HG02943 (cell line): ENCODE results near the gene NOC2L.

Source experiments
- ATAC-seq: cut with Tn5 transposase; IDR thresholded peaks from one replicate; pipeline ENCODE4 v1.9.1; 2021; ENCODE audit warnings: mild to moderate bottlenecking, low read depth, moderate library complexity; ENCODE audit not compliant: unreplicated experiment

The NOC2L gene

GRCh38 chr1:944341-945325 is 14.4 kb downstream of the NOC2L start:
- ATAC-seq = no peak

DNA sequence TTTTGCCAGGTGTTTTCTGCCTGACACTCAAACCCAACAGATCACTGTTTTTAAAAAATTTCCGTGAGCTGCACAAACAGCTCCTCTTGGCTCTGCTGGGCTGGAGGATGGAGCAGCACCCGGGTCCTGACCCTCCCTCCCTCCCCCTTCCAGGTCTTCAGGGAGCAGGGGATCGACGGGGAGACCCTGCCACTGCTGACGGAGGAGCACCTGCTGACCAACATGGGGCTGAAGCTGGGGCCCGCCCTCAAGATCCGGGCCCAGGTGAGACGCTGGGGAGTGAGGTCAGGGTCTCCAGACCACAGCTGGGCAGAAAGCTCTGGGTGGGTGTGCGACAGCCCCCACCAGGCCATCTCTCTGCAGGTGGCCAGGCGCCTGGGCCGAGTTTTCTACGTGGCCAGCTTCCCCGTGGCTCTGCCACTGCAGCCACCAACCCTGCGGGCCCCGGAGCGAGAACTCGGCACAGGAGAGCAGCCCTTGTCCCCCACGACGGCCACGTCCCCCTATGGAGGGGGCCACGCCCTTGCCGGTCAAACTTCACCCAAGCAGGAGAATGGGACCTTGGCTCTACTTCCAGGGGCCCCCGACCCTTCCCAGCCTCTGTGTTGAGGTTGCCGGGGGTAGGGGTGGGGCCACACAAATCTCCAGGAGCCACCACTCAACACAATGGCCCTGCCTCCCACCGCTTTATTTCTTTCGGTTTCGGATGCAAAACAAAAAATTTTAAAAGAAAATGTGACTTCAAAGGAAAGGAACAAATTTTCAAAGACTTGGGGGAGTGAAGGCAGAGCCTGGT is 15.3 kb downstream of the NOC2L start:
- ATAC-seq = no peak

DNA sequence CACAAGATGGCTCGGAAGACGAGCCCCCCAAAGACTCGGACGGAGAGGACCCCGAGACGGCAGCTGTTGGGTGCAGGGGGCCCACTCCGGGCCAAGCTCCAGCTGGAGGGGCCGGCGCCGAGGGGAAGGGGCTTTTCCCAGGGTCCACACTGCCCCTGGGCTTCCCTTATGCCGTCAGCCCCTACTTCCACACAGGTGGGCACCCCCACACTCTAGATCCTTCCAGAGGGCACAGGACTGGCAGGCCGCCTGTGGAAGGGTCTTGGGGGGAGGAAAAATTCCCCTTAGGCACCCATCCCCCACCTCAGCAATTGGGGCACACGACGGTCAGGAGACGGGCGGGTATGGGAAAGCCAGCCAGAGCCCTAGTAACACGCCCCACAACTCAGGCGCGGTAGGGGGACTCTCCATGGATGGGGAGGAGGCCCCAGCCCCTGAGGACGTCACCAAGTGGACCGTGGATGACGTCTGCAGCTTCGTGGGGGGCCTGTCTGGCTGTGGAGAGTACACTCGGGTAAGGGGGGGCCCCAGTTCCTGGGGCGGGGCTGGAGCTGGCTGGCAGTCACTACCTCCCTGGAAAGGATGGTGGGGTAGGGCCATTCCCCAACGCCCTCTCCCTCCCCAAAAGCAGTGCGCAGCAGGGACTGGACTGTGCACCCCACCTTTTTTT is 16.1 kb downstream of the NOC2L start:
- ATAC-seq = no peak

GRCh38 chr1:942411-942821 is 16.6 kb downstream of the NOC2L start:
- no peak for ATAC-seq

DNA sequence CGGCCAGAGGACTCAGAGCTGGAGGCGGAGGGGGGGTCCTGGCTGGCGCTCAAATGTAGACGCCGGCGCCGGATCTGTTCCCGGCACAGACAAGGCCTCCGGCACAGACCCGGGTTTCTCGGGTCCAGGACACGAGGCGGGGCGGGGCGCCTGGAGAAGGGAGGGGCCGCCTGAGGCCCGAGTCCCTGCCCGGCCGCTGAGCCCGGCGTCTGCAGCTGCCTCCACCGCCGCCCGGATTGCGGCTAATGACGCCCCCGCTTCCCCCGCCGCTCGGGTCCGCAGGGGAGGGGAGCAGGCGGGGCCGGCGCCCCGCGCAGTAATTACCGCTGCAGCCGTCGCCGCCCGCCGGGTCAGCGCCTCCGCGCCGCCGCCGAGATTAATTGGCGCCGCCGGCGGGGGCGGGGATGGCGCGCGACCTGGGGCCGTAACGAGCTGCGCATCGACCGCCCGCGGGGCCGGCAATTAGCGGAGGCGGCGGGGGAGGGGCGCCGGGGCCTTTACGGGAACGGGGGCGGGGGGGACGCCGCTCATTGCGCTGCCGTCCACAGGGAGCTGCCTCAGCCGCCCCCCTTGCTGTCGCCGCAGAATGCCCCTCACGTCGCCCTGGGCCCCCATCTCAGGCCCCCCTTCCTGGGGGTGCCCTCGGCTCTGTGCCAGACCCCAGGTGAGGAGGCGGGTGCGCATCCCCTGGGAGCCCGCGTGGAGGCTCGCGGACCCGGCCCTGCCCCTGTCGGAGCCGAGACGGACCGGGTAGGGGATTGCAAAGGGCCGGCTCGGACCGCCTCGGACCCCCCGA is 17.3 kb downstream of the NOC2L start:
- no peak for ATAC-seq

DNA sequence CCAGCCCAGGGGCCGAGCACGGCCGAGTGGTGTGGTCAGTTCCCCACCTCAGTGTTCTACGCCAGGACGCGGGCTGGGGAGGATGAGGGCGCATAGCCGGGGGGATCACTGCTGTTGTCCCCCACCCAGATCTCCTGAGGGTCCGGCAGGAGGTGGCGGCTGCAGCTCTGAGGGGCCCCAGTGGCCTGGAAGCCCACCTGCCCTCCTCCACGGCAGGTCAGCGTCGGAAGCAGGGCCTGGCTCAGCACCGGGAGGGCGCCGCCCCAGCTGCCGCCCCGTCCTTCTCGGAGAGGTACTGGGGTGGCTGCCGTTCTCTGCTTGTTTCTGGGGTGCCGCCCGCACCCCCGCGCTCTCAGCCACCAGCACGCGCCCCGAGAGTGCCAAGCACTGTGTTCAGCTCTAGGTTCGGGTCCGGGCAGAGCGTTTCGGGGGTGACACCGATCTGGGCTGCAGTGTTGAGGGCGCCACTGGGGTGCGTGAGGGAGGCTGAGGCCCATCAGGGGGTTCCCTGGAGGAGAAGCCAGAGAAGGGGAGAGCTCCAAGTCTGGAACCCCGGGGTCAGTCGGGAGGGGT is 18.0 kb downstream of the NOC2L start:
- ATAC-seq = no peak

DNA sequence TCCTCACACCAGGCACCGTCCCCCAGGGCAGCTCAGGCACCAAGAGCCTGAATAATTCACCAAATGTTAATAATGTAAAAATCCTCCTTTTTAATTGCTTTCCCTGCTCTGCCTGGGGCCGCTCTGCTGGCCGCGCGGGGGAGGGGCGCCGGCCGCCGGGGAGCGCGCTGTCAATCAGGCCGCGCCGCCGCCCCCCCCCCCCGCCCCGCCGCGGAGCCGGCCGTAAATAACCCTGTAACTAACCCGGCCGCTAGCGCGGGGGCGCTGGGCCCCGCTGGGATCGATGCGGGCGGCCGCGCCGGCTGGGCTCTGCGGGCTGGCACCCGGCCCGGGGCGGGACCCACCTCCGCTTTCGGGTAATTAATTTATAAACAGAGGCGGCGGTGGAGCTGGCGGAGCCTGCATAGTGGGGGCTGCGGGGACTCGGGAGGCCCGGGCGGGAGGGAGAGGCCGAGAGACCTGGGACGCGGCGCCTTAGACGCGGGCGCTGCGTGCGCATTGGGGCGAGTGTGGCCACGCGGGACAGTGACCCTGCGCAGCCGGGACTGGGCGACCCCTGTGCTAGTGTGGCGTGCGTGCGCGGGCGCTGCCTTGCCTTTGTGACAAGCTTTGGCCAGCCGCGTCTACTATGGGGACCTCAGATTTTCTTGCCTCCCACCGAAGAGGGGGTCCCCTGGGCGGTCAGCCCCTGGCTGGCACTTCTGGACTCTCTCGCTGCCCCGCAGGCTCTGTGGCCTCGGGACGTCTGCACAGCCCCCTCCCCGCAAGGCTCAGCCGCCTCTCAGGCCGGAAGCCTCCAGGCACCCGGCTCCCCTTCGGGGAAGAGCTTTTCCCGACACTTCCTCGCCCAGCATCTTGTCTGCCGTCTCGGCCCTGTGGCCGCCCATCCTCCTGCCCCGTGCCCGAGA is 18.7 kb downstream of the NOC2L start:
- ATAC-seq = no peak

- no peak for ATAC-seq
Observed at GRCh38 chr1:939511-940106, 19.4 kb downstream of the NOC2L start.

- no peak for ATAC-seq
Observed at GRCh38 chr1:938711-939489, 20.2 kb downstream of the NOC2L start.

DNA sequence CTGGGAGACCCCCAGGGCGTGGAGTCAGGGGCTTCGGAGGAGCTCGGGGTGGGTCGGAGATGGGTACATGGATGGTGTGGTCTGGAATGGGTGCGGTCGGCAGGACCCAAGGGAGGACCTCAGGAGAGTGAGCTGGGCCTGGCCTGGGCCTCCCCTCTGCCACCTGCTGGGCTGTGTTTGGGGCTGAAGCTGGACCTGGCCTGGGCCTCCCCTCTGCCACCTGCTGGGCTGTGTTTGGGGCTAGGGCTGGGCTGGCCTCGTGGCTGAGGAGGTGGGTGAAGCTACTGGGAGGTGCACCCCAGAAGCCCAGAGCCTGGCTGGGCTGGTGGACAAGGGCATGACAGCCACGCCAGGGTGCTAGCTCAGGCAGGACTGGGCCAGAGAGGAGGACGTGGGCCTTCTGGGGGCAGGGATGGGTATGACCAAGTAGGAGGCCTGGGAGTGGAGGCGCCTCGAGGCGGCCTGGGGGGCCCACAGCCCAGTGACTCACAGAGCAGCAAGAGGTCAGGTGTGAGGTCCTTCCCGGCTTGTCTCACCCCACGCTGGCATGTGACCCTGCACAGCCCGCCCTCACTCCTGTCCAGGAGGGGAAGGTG is 20.9 kb downstream of the NOC2L start:
- ATAC-seq = no peak

GRCh38 chr1:937521-937920 is 21.5 kb downstream of the NOC2L start:
- ATAC-seq = no peak

DNA sequence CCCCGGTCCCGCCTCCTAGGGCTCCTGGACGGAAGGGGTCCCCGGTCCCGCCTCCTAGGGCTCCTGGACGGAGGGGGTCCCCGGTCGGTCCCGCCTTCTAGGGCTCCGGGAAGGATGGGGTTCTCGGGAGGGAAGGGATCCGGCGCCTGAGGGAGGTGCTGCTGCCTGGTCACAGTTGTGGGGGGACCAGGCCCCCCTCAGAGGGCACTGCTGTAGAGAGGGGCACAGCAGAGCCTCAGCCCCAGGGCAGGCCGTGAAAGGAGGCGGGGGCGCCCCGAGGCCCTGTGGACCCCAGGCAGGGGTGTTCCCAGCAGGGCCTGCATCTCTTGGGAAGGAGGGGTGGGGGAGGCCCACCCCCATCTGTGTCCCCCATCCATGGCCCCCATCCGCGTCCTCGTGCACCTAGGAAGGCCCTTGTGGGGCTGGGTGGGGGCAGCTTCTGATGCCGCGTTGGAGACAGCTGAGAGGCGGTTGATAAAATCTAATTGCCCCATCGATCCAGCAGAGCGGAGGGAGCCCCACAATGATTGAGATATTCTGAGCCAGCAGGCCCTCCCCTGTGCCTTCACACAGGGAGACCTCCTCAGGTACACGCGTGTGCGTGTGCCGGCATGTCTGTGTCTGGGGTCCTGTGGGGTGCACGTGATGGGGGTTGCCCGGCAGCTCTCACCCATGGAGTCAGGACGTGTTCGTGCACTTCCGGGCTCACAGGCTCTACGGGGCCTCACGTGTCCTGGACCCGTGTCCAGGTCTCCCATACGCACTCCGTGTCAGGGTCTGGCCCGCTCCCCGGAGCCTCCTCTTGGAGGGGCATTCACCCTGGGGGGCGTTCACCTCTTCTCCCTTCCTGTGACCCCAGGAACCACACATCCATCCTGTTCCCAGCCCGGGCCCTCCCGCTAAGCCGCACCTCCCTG is 22.4 kb downstream of the NOC2L start:
- ATAC-seq = no peak

DNA sequence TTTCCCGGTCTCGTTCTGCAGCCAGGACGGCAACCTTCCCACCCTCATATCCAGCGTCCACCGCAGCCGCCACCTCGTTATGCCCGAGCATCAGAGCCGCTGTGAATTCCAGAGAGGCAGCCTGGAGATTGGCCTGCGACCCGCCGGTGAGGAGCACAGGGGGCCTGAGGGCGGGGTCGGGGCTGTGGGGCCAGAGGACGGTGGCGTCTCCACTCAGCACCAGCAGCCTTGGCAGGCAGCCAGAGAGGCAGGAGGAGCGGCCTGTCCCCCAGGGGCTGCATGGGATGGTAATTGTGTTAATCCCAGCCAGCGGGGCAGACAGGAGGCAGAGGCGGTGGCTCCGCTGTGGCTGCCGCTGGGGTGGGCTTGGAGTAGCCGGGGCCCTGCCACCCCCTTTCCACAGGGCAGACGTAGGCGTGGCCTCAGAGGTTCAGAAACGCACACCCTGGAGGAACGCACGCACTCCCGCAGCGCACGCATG is 23.3 kb downstream of the NOC2L start:
- ATAC-seq = no peak

DNA sequence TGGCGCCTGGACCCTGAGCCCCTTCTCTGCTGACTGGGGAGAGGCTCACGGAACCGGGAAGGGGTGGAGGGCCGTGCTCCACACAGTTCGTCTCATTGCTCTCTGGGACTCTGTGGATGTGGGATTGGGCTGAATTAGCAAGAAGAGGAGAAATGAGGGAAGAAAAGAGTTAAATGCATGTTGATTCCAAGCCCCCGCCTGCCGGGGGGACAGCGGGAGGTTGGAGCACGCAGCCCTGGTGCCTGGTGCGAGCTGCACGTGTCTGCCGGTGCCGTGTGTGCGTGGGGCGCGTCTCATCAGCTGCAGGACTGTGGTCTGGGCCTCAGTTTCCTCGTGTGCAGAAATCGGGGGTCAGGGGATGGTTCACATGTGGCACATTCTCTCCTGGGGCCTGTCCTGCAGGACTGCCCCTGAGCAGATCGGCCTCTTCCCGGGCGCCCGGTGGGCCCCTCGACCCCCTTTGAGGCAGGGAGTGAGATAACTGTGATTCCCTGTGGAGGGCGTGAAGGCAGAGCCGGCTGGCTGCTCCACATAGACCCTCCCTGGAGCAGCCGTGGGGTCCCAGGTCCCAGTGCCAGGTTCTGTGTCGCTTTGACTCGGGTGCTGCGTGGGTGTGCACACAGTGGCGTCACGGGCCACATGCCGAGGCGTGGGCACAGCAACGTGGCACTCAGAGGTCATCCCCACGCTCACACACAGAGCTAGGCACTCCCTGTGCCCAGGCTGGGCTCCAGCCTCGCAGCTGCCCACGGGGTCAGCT is 23.9 kb downstream of the NOC2L start:
- no peak for ATAC-seq

- no peak for ATAC-seq
Observed at GRCh38 chr1:933603-933940, 25.5 kb downstream of the NOC2L start.
